A549 (cell line): ENCODE results near the gene CCNE1. TPM values are rescaled to one million over a fixed set of nuclear protein-coding genes. Genes with fewer than 3 reads are reported as not detected.
"Not testable (repeated sequence)": the region's sequence is repeated elsewhere in the genome, so short reads cannot be mapped to it uniquely, and the experiment has no call there.

Experiments
- ATAC-seq, 2 experiments: fragments of 200-7000 bp in 1 of 2; fragments of >200 bp in 1 of 2; cut with Nextera tagmentation in 1 of 2; cut with Tn5 transposase in 1 of 2; 3 replicates each; pipeline versions ENCODE4 v1.8.0 to v1.9.1; 2018 to 2020; ENCODE audit warnings: mild to moderate bottlenecking in 1 of 2, moderate library complexity in 1 of 2
- CTCF ChIA-PET: fragments of 300-600 bp; sonication (Branson Sonifier 250); formaldehyde crosslinking; extraction: SDS; loops from one replicate; lab custom pipeline; 2021; ENCODE audit warnings: antibody characterized with exemption, inconsistent platforms; lab: Yijun Ruan, JAX
- POLR2A ChIA-PET: fragments of 350-600 bp; formaldehyde crosslinking; extraction: SDS; loops from one replicate; lab custom pipeline; 2021; ENCODE audit warnings: antibody characterized with exemption, inconsistent platforms; lab: Yijun Ruan, JAX
- DNase-seq, 2 experiments: peaks; one replicate each; pipeline versions ENCODE4 v3.0.0 to v3.0.0-alpha.2; 2011 to 2016; ENCODE audit warnings: low read depth in 1 of 2, low spot score in 1 of 2
- FAIRE-seq: peaks from 2 replicates; lab custom pipeline; 2011; peaks lifted over from hg19 to GRCh38; lab: Jason Lieb, UNC
- H3K27ac ChIP-seq, 2 experiments: fragments of >200 bp; sonication (Bioruptor Twin); formaldehyde crosslinking; 3 replicates each; pipeline ENCODE4 v1.5.1; 2016 to 2017
- H3K4me1 ChIP-seq: fragments of >200 bp; sonication (Bioruptor Twin); formaldehyde crosslinking; 3 replicates; pipeline ENCODE4 v1.6.1; 2016
- H3K4me2 ChIP-seq: fragments of >200 bp; sonication (Bioruptor Twin); formaldehyde crosslinking; 3 replicates; pipeline ENCODE4 v1.6.1; 2016
- H3K4me3 ChIP-seq: fragments of >200 bp; sonication (Bioruptor Twin); formaldehyde crosslinking; 3 replicates; pipeline ENCODE4 v1.5.1; 2016
- H3K9me3 ChIP-seq: fragments of >200 bp; sonication (Bioruptor Twin); formaldehyde crosslinking; 3 replicates; pipeline ENCODE4 v1.6.1; 2016
- ATOH8 ChIP-seq: fragments of 250-450 bp; sonication (Bioruptor Pico); IDR thresholded peaks from 2 replicates; pipeline ENCODE4 v1.5.0; 2020; ENCODE audit warnings: low read depth, mild to moderate bottlenecking, moderate library complexity
- CEBPB ChIP-seq, 2 experiments: fragments of >200 bp in 1 of 2; sonication (Bioruptor Twin) in 1 of 2; formaldehyde crosslinking in 1 of 2; IDR thresholded peaks; 2 replicates each; pipeline ENCODE4 v1.6.1; 2012 to 2016
- CTCF ChIP-seq: fragments of >200 bp; sonication (Bioruptor Twin); formaldehyde crosslinking; IDR thresholded peaks from 3 replicates; pipeline ENCODE4 v1.5.1; 2016
- E2F6 ChIP-seq: IDR thresholded peaks from 2 replicates; pipeline ENCODE4 v1.6.1; 2012; ENCODE audit warnings: low read depth, borderline replicate concordance
- EHMT2 ChIP-seq: fragments of 200-600 bp; sonication (generic); IDR thresholded peaks from 2 replicates; pipeline ENCODE4 v1.6.1; 2016; ENCODE audit warnings: antibody characterized with exemption, low read depth, mild to moderate bottlenecking, moderate library complexity
- HDAC2 ChIP-seq: fragments of 200-600 bp; sonication (generic); IDR thresholded peaks from 2 replicates; pipeline ENCODE4 v1.6.1; 2016
- HOXB13 ChIP-seq: fragments of 250-450 bp; sonication (Bioruptor Pico); IDR thresholded peaks from 2 replicates; pipeline ENCODE4 v1.5.0; 2020; ENCODE audit warnings: low read depth, mild to moderate bottlenecking, moderate library complexity
- JUNB ChIP-seq: fragments of >200 bp; sonication (Bioruptor Twin); formaldehyde crosslinking; IDR thresholded peaks from 2 replicates; pipeline ENCODE4 v1.6.1; 2016
- MAX ChIP-seq: IDR thresholded peaks from 2 replicates; pipeline ENCODE4 v1.6.1; 2012
- MAZ ChIP-seq: fragments of 150-350 bp; IDR thresholded peaks from 2 replicates; pipeline ENCODE4 v1.6.1; 2014; ENCODE audit warnings: antibody characterized with exemption, low read depth, low read length, borderline replicate concordance
- PBX3 ChIP-seq: IDR thresholded peaks from 2 replicates; pipeline ENCODE4 v1.6.1; 2012
- RNF2 ChIP-seq: fragments of 200-600 bp; sonication (generic); IDR thresholded peaks from 2 replicates; pipeline ENCODE4 v1.6.1; 2016; ENCODE audit warnings: low read depth, mild to moderate bottlenecking, antibody characterized with exemption, moderate library complexity, borderline replicate concordance
- TFCP2L1 ChIP-seq: fragments of 250-450 bp; sonication (Bioruptor Pico); IDR thresholded peaks from 2 replicates; pipeline ENCODE4 v1.5.0; 2021; ENCODE audit warnings: mild to moderate bottlenecking
- TP53 ChIP-seq: fragments of 250-450 bp; sonication (Bioruptor Pico); IDR thresholded peaks from 2 replicates; pipeline ENCODE4 v1.5.0; 2021; ENCODE audit warnings: mild to moderate bottlenecking, moderate library complexity
- WGBS: methylation state at CpG from one replicate; pipeline ENCODE4 v1.1.6; 2017; ENCODE audit errors: missing lambda C conversion rate; 5-methylcytosine and 5-hydroxymethylcytosine counted together
- polyA plus RNA-seq, 4 experiments: library from polyadenylated mRNA; depleted of rRNA in 3 of 4; stranded (reverse); fragments of >200 nt; fragmentation: RNase III in 1 of 4; extraction: RNeasy Plus Mini Kit Qiagen cat#74134 plus additional on column Dnase treatment in 1 of 4; gene quantifications; 2 replicates in 3 of 4; 3 replicates in 1 of 4; pipeline ENCODE4 v1.2.3, GENCODE V29; 2011 to 2017

CCNE1 gene
- polyA plus RNA-seq, 2 of the 4 experiments (the other 2 are of a cell fraction) = 18.3 to 25.2 TPM

- H3K27ac ChIP-seq, H3K4me2 ChIP-seq, FAIRE-seq, H3K9me3 ChIP-seq, H3K4me1 ChIP-seq, POLR2A ChIA-PET, DNase-seq, ATAC-seq, H3K4me3 ChIP-seq: not testable (repeated sequence)
- CTCF ChIA-PET = interaction anchor here (0.7 to 6.8 kb wide), 5 partner anchors 9 to 1089 kb away, joined by 3 to 52 read pairs (median 4); no protein-coding TSS in a partner anchor
- WGBS = 66% methylated on average over 7 of the region's 7 CpGs
These were observed 17.3 kb upstream of the CCNE1 start for GRCh38 chr19:29794490-29794889.

GRCh38 chr19:29795461-29796172 lies 16.2 kb upstream of the CCNE1 start:
- peak; percentile 28 for FAIRE-seq
- Histone ChIP-seq H3K9me3 (no peaks in the 10 kb centered on the region), H3K27ac (no peak overlapping the region), H3K4me3 (no peak overlapping the region), H3K4me1 (no peaks in the 10 kb centered on the region), H3K4me2 (no peak overlapping the region)
- POLR2A ChIA-PET = interaction anchor here (0.5 kb wide), 1 partner anchor 732 kb away, joined by 11 read pairs; no protein-coding TSS in a partner anchor
- no peak for DNase-seq
- CTCF ChIA-PET = interaction anchor here (0.7 to 6.8 kb wide), 10 partner anchors 10 to 102 kb away, joined by 3 to 52 read pairs (median 4); no protein-coding TSS in a partner anchor
- 72% methylated on average over 16 of the region's 16 CpGs for WGBS
- 0 out of 6 replicates have a peak, but pooled peaks of 1 of the 2 experiments have one; percentile 14 for ATAC-seq
- TF ChIP-seq MAZ = no peak
- TF ChIP-seq RNF2 = no peak
- TF ChIP-seq MAX = no peak
- no peak for TF ChIP-seq TP53 (CRISPR knock-in tag)
- no peak for TF ChIP-seq E2F6

GRCh38 chr19:29796173-29796573 lies 15.6 kb upstream of the CCNE1 start:
- WGBS = 63% methylated on average over 9 of the region's 9 CpGs
- H3K4me3 ChIP-seq = no peak overlapping the region
- DNase-seq = no peak
- no peaks in the 10 kb centered on the region for H3K9me3 ChIP-seq
- TF ChIP-seq CEBPB (IDR thresholded peaks at IDR 0.05) (no peak), CTCF (no peak), HOXB13 (no peak), RNF2 (no peak), TP53 (CRISPR knock-in tag) (no peak), HDAC2 (no peak), PBX3 (no peak), JUNB (no peak), ATOH8 (CRISPR knock-in tag) (no peak), EHMT2 (no peak), TFCP2L1 (CRISPR knock-in tag) (no peak)
- H3K4me1 ChIP-seq = no peaks in the 10 kb centered on the region
- H3K4me2 ChIP-seq = no peak overlapping the region
- no peak for FAIRE-seq
- ChIA-PET CTCF (interaction anchor here (0.7 to 6.8 kb wide), 10 partner anchors 10 to 102 kb away, joined by 3 to 52 read pairs (median 4); no protein-coding TSS in a partner anchor), POLR2A (no interaction called here)
- ATAC-seq = no peak
- no peak overlapping the region for H3K27ac ChIP-seq
